CD14-positive monocyte (primary cell): ENCODE data around the gene PLIN1. TPM values are rescaled to one million over a fixed set of nuclear protein-coding genes. Genes with fewer than 3 reads are reported as not detected.

Source experiments
- DNase-seq, 3 donors: peaks; one replicate each; pipeline ENCODE4 v3.0.0-alpha.2; 2011 to 2022
- H2AFZ ChIP-seq: 2 replicates; pipeline ENCODE4 v1.6.0; 2012; ENCODE audit warnings: mild to moderate bottlenecking, low read depth, low read length, inconsistent platforms; ENCODE audit not compliant: insufficient read depth, poor library complexity, severe bottlenecking
- H3K27ac ChIP-seq, 2 donors: 1 replicate in 1 of 2; 2 replicates in 1 of 2; pipeline ENCODE4 v1.5.1; 2012 to 2013; ENCODE audit warnings: low read length in 2 of 2, control low read depth in 1 of 2, inconsistent platforms in 1 of 2, low read depth in 1 of 2, mild to moderate bottlenecking in 1 of 2
- H3K27me3 ChIP-seq, 2 donors: one replicate each; pipeline versions ENCODE4 v1.6.0 to v1.6.1; 2011 to 2013; ENCODE audit warnings: low read length in 2 of 2; ENCODE audit not compliant: control insufficient read depth in 2 of 2, insufficient read depth in 2 of 2
- H3K36me3 ChIP-seq, 2 donors: replicated peaks in 1 of 2; 1 replicate in 1 of 2; 2 replicates in 1 of 2; pipeline versions ENCODE4 v1.5.1 to v1.6.1; 2012 to 2013; ENCODE audit warnings: low read length in 2 of 2, control low read depth in 1 of 2, inconsistent platforms in 1 of 2, mild to moderate bottlenecking in 1 of 2; ENCODE audit not compliant: insufficient read depth in 2 of 2, control insufficient read depth in 1 of 2
- H3K4me1 ChIP-seq, 2 donors: 1 replicate in 1 of 2; 2 replicates in 1 of 2; pipeline versions ENCODE4 v1.5.1 to v1.6.1; 2012 to 2013; ENCODE audit warnings: low read length in 2 of 2, control low read depth in 1 of 2, inconsistent platforms in 1 of 2, mild to moderate bottlenecking in 1 of 2, moderate library complexity in 1 of 2; ENCODE audit not compliant: insufficient read depth in 2 of 2, control insufficient read depth in 1 of 2
- H3K4me2 ChIP-seq: replicated peaks from 2 replicates; pipeline ENCODE3; 2012; ENCODE audit warnings: low read length, moderate library complexity, mild to moderate bottlenecking; ENCODE audit not compliant: poor library complexity, severe bottlenecking; ENCODE audit errors: extremely low read depth
- H3K4me3 ChIP-seq, 3 experiments: fragments of 200-600 bp in 1 of 3; sonication (generic) in 1 of 3; replicated peaks in 1 of 3; 1 replicate in 2 of 3; 2 replicates in 1 of 3; pipeline ENCODE4 v1.5.1; 2011 to 2013; ENCODE audit warnings: low read length in 3 of 3, mild to moderate bottlenecking in 3 of 3, control low read depth in 2 of 3, low read depth in 2 of 3, inconsistent platforms in 1 of 3, moderate library complexity in 1 of 3
- H3K79me2 ChIP-seq: 2 replicates; pipeline ENCODE4 v1.6.0; 2012; ENCODE audit warnings: mild to moderate bottlenecking, control low read depth, inconsistent platforms, low read length, moderate library complexity; ENCODE audit not compliant: insufficient read depth
- H3K9ac ChIP-seq: 2 replicates; pipeline ENCODE4 v1.6.0; 2017; ENCODE audit warnings: low read length, mild to moderate bottlenecking; ENCODE audit not compliant: insufficient read depth, poor library complexity, severe bottlenecking
- H3K9me3 ChIP-seq, 2 donors: replicated peaks in 1 of 2; 1 replicate in 1 of 2; 2 replicates in 1 of 2; pipeline versions ENCODE4 v1.5.1 to v1.6.1; 2012 to 2013; ENCODE audit warnings: low read length in 2 of 2, control low read depth in 1 of 2; ENCODE audit not compliant: control insufficient read depth in 1 of 2, insufficient read depth in 1 of 2
- H4K20me1 ChIP-seq: 2 replicates; pipeline ENCODE4 v1.6.0; 2012; ENCODE audit warnings: mild to moderate bottlenecking, low read length, control low read depth, moderate library complexity; ENCODE audit not compliant: insufficient read depth
- H3K27ac Mint-ChIP-seq, 7 donors: one replicate each; pipeline ENCODE4 v1.8.0; 2020; ENCODE audit warnings: mild to moderate bottlenecking in 7 of 7, mixed read lengths in 7 of 7, moderate library complexity in 6 of 7, inconsistent platforms in 2 of 7
- H3K27me3 Mint-ChIP-seq, 3 donors: one replicate each; pipeline ENCODE4 v1.8.0; 2021 to 2022; ENCODE audit warnings: low read depth in 3 of 3, mild to moderate bottlenecking in 3 of 3, mixed read lengths in 3 of 3, moderate library complexity in 3 of 3, inconsistent platforms in 1 of 3
- H3K36me3 Mint-ChIP-seq, 2 donors: one replicate each; pipeline ENCODE4 v1.8.0; 2020; ENCODE audit warnings: mixed read lengths in 2 of 2, inconsistent platforms in 1 of 2, mild to moderate bottlenecking in 1 of 2
- H3K4me1 Mint-ChIP-seq: one replicate; pipeline ENCODE4 v1.8.0; 2020; ENCODE audit warnings: mild to moderate bottlenecking, mixed read lengths
- H3K4me3 Mint-ChIP-seq, 2 donors: one replicate each; pipeline ENCODE4 v1.8.0; 2020; ENCODE audit warnings: mild to moderate bottlenecking in 2 of 2, mixed read lengths in 2 of 2, moderate library complexity in 1 of 2
- H3K9me3 Mint-ChIP-seq, 7 donors: one replicate each; pipeline ENCODE4 v1.8.0; 2020 to 2022; ENCODE audit warnings: mixed read lengths in 7 of 7, mild to moderate bottlenecking in 6 of 7, moderate library complexity in 6 of 7, inconsistent platforms in 2 of 7
- WGBS: methylation state at CpG from one replicate; pipeline ENCODE4 v1.1.5; 2013; ENCODE audit warnings: missing lambda C conversion rate; ENCODE audit not compliant: insufficient coverage; 5-methylcytosine and 5-hydroxymethylcytosine counted together
- intact Hi-C, 2 donors: fragments of 100-400 bp; cut with micrococcal nuclease; formaldehyde crosslinking; loops; one replicate each; pipeline versions ENCODE4 v1.15.0 to v1.15.1; 2023
- polyA plus RNA-seq, 3 donors: library from polyadenylated mRNA; depleted of rRNA in 1 of 3; unstranded in 2 of 3; stranded (reverse) in 1 of 3; fragments of 300-500 nt in 2 of 3; fragments of >200 nt in 1 of 3; fragmentation: Illumina TruSeq in 2 of 3; gene quantifications; 1 replicate in 2 of 3; 2 replicates in 1 of 3; pipeline ENCODE4 v1.2.3, GENCODE V29; 2012 to 2021
- TF ChIP-seq, protein P1 (sequence below): fragments of 200-600 bp; IDR thresholded peaks from one replicate; pipeline ENCODE4 v1.8.0; 2022; ENCODE audit warnings: antibody characterized with exemption, mild to moderate bottlenecking

Gene PLIN1
- polyA plus RNA-seq, 3 donors, result 0.12 TPM; not detected in 2

GRCh38 chr15:89672221-89673164 lies 6.7 kb downstream of the PLIN1 start:
- H3K4me3 Mint-ChIP-seq, result no peak overlapping the region
- no peak overlapping the region for H3K27ac Mint-ChIP-seq
- 97% methylated on average over 7 of the region's 12 CpGs for WGBS
- intact Hi-C loops, result no loop called here
- peaks cover 0 to 6% (median 0%) of the 10 kb centered on the region in 7 donors for H3K9me3 Mint-ChIP-seq
- no peak for DNase-seq
- Histone ChIP-seq H3K36me3 (no peaks in the 10 kb centered on the region), H3K27ac (no peak overlapping the region), H3K4me2 (no peak overlapping the region), H3K9ac (no peak overlapping the region), H3K79me2 (no peaks in the 10 kb centered on the region), H3K9me3 (no peaks in the 10 kb centered on the region), H4K20me1 (no peaks in the 10 kb centered on the region), H2AFZ (no peak overlapping the region), H3K27me3 (no peaks in the 10 kb centered on the region), H3K4me3 (no peak overlapping the region), H3K4me1 (no peaks in the 10 kb centered on the region)
- no peaks in the 10 kb centered on the region for H3K4me1 Mint-ChIP-seq
- H3K36me3 Mint-ChIP-seq, result no peaks in the 10 kb centered on the region
- TF ChIP-seq, protein P1, sequence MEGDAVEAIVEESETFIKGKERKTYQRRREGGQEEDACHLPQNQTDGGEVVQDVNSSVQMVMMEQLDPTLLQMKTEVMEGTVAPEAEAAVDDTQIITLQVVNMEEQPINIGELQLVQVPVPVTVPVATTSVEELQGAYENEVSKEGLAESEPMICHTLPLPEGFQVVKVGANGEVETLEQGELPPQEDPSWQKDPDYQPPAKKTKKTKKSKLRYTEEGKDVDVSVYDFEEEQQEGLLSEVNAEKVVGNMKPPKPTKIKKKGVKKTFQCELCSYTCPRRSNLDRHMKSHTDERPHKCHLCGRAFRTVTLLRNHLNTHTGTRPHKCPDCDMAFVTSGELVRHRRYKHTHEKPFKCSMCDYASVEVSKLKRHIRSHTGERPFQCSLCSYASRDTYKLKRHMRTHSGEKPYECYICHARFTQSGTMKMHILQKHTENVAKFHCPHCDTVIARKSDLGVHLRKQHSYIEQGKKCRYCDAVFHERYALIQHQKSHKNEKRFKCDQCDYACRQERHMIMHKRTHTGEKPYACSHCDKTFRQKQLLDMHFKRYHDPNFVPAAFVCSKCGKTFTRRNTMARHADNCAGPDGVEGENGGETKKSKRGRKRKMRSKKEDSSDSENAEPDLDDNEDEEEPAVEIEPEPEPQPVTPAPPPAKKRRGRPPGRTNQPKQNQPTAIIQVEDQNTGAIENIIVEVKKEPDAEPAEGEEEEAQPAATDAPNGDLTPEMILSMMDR, result no peak
- peaks cover 0 to 7% (median 3%) of the 10 kb centered on the region in 3 donors for H3K27me3 Mint-ChIP-seq

- H3K9ac ChIP-seq, result no peak overlapping the region
- Mint-ChIP-seq H3K36me3 (no peaks in the 10 kb centered on the region), H3K27me3 (peaks cover 0 to 9% (median 6%) of the 10 kb centered on the region in 3 donors), H3K4me1 (no peaks in the 10 kb centered on the region), H3K9me3 (peaks cover 0 to 6% (median 0%) of the 10 kb centered on the region in 7 donors), H3K27ac (no peak overlapping the region), H3K4me3 (no peak overlapping the region)
- H3K4me3 ChIP-seq, result no peak overlapping the region
- no peaks in the 10 kb centered on the region for H3K4me1 ChIP-seq
- H3K9me3 ChIP-seq, result no peaks in the 10 kb centered on the region
- TF ChIP-seq, protein P1, result no peak
- no peak overlapping the region for H3K27ac ChIP-seq
- no peaks in the 10 kb centered on the region for H3K36me3 ChIP-seq
- no peaks in the 10 kb centered on the region for H3K79me2 ChIP-seq
- intact Hi-C loops, result no loop called here
- WGBS, result 59% methylated on average over 3 of the region's 4 CpGs
- no peak for DNase-seq
- no peaks in the 10 kb centered on the region for H3K27me3 ChIP-seq
- no peak overlapping the region for H3K4me2 ChIP-seq
- no peaks in the 10 kb centered on the region for H4K20me1 ChIP-seq
- H2AFZ ChIP-seq, result no peak overlapping the region
Measured at GRCh38 chr15:89671687-89672086, 7.5 kb downstream of the PLIN1 start.
